Choroid plexus epithelial cell (primary cell): ENCODE measurements around the gene MYO9A.

Experiments
- DNase-seq: peaks from one replicate; pipeline ENCODE4 v3.0.0-alpha.2; 2010; ENCODE audit warnings: low read depth
- H3K4me3 ChIP-seq: 2 replicates; pipeline ENCODE4 v1.5.1; 2011; ENCODE audit warnings: low read depth, mild to moderate bottlenecking, control low read depth, low read length, moderate library complexity
- TF ChIP-seq, protein P1 (sequence below): conservative IDR thresholded peaks from 2 replicates; pipeline ENCODE4 v1.5.1; 2011; ENCODE audit warnings: low read depth, mild to moderate bottlenecking, control low read depth, inconsistent platforms, low read length, moderate library complexity

Gene MYO9A

DNA sequence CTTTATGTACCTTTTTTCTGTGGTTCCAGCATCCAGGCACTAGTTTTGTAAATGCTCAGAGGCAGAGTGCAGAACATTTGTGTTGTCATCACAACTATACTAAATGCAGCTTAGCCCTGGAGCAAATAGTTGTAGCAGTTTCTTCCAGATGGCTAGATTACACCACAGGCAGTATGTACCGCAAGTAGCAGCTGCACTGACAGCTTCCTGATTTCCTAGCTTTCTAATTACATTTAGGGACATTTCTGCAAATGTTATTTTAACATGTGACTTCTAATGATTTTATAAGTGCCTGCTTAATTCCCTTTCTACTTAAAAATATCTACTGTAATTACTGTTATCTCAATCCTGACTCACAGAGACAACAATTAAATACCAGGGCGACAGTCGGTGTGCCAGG, 201.1 kb downstream of the MYO9A start:
- TF ChIP-seq, protein P1, sequence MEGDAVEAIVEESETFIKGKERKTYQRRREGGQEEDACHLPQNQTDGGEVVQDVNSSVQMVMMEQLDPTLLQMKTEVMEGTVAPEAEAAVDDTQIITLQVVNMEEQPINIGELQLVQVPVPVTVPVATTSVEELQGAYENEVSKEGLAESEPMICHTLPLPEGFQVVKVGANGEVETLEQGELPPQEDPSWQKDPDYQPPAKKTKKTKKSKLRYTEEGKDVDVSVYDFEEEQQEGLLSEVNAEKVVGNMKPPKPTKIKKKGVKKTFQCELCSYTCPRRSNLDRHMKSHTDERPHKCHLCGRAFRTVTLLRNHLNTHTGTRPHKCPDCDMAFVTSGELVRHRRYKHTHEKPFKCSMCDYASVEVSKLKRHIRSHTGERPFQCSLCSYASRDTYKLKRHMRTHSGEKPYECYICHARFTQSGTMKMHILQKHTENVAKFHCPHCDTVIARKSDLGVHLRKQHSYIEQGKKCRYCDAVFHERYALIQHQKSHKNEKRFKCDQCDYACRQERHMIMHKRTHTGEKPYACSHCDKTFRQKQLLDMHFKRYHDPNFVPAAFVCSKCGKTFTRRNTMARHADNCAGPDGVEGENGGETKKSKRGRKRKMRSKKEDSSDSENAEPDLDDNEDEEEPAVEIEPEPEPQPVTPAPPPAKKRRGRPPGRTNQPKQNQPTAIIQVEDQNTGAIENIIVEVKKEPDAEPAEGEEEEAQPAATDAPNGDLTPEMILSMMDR, result no peak
- peak; percentile 4 for DNase-seq
- H3K4me3 ChIP-seq, result no peak overlapping the region

DNA sequence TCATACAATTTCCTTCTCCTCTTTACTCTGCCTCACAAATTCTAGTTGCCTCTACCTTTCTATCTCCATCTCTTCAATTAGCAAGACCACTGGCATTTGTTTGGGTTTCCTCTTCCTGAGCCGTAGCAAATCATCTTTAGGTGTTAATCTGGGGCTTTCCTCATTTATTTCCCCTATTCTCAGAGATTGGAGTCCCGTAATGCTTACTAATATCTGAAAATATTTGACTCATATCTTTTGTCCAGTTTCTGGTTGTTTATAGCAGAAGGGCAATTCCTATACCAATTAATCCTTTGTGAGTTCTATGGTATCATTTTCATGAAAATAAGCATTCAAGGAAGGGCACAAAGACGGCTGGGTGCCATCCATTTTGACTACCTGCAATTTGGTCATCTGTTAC, 203.9 kb downstream of the MYO9A start:
- no peak overlapping the region for H3K4me3 ChIP-seq
- DNase-seq, result no peak
- TF ChIP-seq, protein P1, result no peak

GRCh38 chr15:71899674-71900073, 218.3 kb downstream of the MYO9A start:
- TF ChIP-seq, protein P1, result no peak
- no peak overlapping the region for H3K4me3 ChIP-seq
- DNase-seq, result no peak

DNA sequence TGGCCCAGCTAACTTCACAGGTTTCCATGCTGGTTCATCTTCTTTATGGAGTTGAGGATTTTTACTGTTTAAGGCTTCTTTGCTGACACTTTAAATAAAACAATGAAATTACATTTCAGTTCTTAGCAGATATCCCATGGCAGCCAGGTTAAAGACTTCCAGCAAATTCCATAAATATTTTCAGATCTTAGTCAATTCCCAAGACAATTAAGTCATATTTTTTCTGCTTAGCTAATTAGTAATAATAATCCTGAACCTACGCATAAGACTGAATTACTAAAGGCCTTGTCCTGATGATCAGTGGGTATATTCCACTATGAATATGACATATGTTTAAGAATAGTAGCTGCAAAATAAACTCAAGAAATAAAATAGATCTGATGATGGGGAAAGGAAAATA, 224.3 kb downstream of the MYO9A start:
- no peak overlapping the region for H3K4me3 ChIP-seq
- TF ChIP-seq, protein P1, result no peak
- peak; percentile 17 for DNase-seq

DNA sequence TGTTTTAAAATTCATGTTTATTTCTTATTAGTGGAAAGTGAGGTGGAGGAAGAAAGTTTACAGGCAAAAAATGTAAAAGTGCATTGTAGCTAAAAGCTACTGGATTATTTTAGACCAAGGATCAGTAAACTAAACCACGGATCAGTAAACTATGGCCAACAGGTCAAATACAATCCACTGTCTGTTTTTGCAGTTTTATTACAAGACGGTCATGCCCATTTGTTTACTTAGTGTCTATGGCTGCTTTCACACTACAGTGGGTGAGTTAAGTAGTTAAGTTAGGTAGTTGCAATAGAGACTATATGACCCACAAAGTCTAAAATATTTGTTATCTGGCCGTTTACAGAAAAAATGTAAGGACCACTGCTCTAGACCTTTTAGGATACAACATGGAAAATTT, 225.6 kb downstream of the MYO9A start:
- TF ChIP-seq, protein P1, result no peak
- DNase-seq, result no peak
- no peak overlapping the region for H3K4me3 ChIP-seq

GRCh38 chr15:71891026-71891425, 226.9 kb downstream of the MYO9A start:
- H3K4me3 ChIP-seq, result no peak overlapping the region
- TF ChIP-seq, protein P1, result no peak
- DNase-seq, result no peak

DNA sequence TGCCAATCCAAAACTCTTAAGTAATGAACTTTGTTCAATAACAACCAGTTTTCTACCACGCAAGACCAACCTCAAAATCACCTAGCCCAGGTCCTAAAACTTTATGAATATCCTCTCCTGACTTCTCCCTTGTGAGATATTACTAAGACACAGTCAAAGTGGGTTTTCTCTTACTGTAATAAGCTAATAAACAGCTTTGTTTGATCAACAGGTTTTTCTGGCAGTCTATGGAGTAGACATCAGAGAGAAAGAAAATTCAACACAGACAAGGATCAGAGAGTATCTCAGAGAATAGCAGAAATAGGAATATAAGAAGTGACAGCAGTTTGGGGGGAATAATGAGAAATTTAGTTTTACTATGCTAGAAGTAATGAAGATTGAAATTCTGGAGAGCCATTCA, 228.0 kb downstream of the MYO9A start:
- H3K4me3 ChIP-seq, result no peak overlapping the region
- TF ChIP-seq, protein P1, result no peak

More for the DNA sequence above, 228.0 kb downstream of the MYO9A start:
- DNase-seq, result no peak
